GM10266 (cell line): ENCODE measurements around the gene RGS11.

Experiments used
- DNase-seq: peaks from one replicate; pipeline ENCODE4 v3.0.0; 2012; ENCODE audit errors: extremely low spot score
- CTCF ChIP-seq: IDR thresholded peaks from 2 replicates; pipeline ENCODE4 v1.5.1; 2012; ENCODE audit warnings: mild to moderate bottlenecking, low read depth; ENCODE audit not compliant: control insufficient read depth, insufficient read depth; ENCODE audit errors: missing control alignments

Gene RGS11

GRCh38 chr16:289395-289997 is 13.8 kb upstream of the RGS11 start:
- DNase-seq = no peak
- no peak for TF ChIP-seq CTCF

- TF ChIP-seq CTCF = no peak
- no peak for DNase-seq
These were observed 12.5 kb upstream of the RGS11 start for GRCh38 chr16:287981-288920.

- DNase-seq = no peak
- TF ChIP-seq CTCF = no peak
These were observed 11.6 kb upstream of the RGS11 start for GRCh38 chr16:287298-287811.

GRCh38 chr16:286491-287297 is 10.9 kb upstream of the RGS11 start:
- no peak for TF ChIP-seq CTCF
- no peak for DNase-seq

- no peak for DNase-seq
- TF ChIP-seq CTCF = no peak
These were observed 9.7 kb upstream of the RGS11 start for GRCh38 chr16:285146-286055.

GRCh38 chr16:284204-285120 is 8.7 kb upstream of the RGS11 start:
- no peak for DNase-seq
- TF ChIP-seq CTCF = no peak
